ENCODE data around the gene PIGV.

DNA sequence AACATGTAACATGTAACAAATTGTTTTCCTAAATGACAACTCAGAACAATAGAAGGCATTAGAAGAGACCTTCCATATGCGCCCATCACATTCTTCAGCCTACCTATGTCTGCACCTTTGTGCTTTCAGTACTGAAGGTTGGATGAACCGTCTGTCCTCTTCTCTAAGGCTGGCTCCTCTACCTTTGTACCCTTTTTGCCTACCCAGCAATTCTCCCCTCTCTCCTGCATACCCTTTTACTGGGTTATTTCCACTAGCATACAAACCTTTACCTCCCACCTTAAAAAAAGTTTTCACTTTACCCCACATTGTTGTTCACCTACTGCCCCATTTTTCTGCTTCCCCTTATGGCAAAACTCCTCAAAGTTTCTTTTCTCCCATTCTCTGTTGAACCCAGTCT, 5.2 kb downstream of the PIGV start:
- TF ChIP-seq, protein P1, sequence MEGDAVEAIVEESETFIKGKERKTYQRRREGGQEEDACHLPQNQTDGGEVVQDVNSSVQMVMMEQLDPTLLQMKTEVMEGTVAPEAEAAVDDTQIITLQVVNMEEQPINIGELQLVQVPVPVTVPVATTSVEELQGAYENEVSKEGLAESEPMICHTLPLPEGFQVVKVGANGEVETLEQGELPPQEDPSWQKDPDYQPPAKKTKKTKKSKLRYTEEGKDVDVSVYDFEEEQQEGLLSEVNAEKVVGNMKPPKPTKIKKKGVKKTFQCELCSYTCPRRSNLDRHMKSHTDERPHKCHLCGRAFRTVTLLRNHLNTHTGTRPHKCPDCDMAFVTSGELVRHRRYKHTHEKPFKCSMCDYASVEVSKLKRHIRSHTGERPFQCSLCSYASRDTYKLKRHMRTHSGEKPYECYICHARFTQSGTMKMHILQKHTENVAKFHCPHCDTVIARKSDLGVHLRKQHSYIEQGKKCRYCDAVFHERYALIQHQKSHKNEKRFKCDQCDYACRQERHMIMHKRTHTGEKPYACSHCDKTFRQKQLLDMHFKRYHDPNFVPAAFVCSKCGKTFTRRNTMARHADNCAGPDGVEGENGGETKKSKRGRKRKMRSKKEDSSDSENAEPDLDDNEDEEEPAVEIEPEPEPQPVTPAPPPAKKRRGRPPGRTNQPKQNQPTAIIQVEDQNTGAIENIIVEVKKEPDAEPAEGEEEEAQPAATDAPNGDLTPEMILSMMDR (IDR thresholded peaks at IDR 0.05; ENCODE audit: low read depth, low read length), result no peak
- TF ChIP-seq EZH2phosphoT487 (IDR thresholded peaks at IDR 0.05; ENCODE audit: low read depth), result no peak

Data from OCI-LY3 (cell line).